Activated naive CD8-positive, alpha-beta T cell (primary cell): Measurements from ENCODE around the gene RING1.

Source experiments
- H3K27ac Mint-ChIP-seq: one replicate; pipeline ENCODE4 v1.8.0; 2021; ENCODE audit warnings: mixed read lengths
- H3K27me3 Mint-ChIP-seq: one replicate; pipeline ENCODE4 v1.8.0; 2021; ENCODE audit warnings: mixed read lengths
- H3K36me3 Mint-ChIP-seq: one replicate; pipeline ENCODE4 v1.8.0; 2021; ENCODE audit warnings: mixed read lengths
- H3K4me1 Mint-ChIP-seq: one replicate; pipeline ENCODE4 v1.8.0; 2021; ENCODE audit warnings: low read depth, mixed read lengths
- H3K4me3 Mint-ChIP-seq: one replicate; pipeline ENCODE4 v1.8.0; 2021; ENCODE audit warnings: mild to moderate bottlenecking, mixed read lengths
- H3K9me3 Mint-ChIP-seq: one replicate; pipeline ENCODE4 v1.8.0; 2021; ENCODE audit warnings: low read depth, mixed read lengths

The RING1 gene

GRCh38 chr6:33252759-33253158 is 44.5 kb downstream of the RING1 start:
- H3K27me3 Mint-ChIP-seq, result no peaks in the 10 kb centered on the region
- H3K9me3 Mint-ChIP-seq, result no peaks in the 10 kb centered on the region
- H3K36me3 Mint-ChIP-seq, result peaks cover 8% of the 10 kb centered on the region
- no peak overlapping the region for H3K4me3 Mint-ChIP-seq
- peaks cover 32% of the 10 kb centered on the region for H3K4me1 Mint-ChIP-seq
- peak overlapping the region; percentile 19 for H3K27ac Mint-ChIP-seq

- Mint-ChIP-seq H3K27ac (no peak overlapping the region), H3K4me3 (no peak overlapping the region), H3K4me1 (peaks cover 21% of the 10 kb centered on the region), H3K27me3 (no peaks in the 10 kb centered on the region), H3K36me3 (peaks cover 8% of the 10 kb centered on the region), H3K9me3 (no peaks in the 10 kb centered on the region)
Measured at GRCh38 chr6:33254591-33254990, 46.3 kb downstream of the RING1 start.

- Mint-ChIP-seq H3K4me1 (peaks cover 2% of the 10 kb centered on the region), H3K4me3 (no peak overlapping the region), H3K27ac (no peak overlapping the region), H3K27me3 (no peaks in the 10 kb centered on the region), H3K9me3 (no peaks in the 10 kb centered on the region), H3K36me3 (peaks cover 6% of the 10 kb centered on the region)
Measured at GRCh38 chr6:33259032-33259431, 50.7 kb downstream of the RING1 start.
